GM12872 (cell line): ENCODE data around the gene GALT.
A peak's percentile ranks its signal among the peaks of the same experiment; 100 is the strongest.

ENCODE experiments used
- CTCF ChIP-seq: IDR thresholded peaks from 3 replicates; pipeline ENCODE4 v1.5.1; 2011; ENCODE audit warnings: low read depth, mild to moderate bottlenecking, low read length, moderate library complexity; ENCODE audit not compliant: insufficient read depth

The GALT gene

GRCh38 chr9:34665381-34666250 lies 19.1 kb downstream of the GALT start:
- TF ChIP-seq CTCF: no peak

- no peak for TF ChIP-seq CTCF
These were observed 23.5 kb downstream of the GALT start for GRCh38 chr9:34669809-34670562.

GRCh38 chr9:34671307-34671706 lies 24.8 kb downstream of the GALT start:
- no peak for TF ChIP-seq CTCF

DNA sequence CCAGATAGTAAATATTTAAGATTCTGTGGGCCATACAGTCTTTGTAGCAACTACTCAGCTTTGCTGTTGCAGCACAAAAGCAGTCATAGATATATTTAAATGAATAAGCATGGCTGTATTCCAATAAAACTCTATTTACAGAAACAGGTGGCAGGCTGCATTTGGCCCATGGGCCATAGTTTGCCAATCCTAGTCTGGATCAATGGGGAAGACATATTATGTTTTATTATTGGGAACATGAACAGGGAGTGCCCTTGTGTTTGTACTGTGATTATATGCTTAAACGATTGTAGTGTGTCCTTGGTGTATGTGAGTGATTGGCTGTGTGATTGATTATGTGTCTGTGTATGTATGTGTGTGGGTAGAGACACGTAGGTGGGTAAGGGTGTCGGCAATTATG lies 28.0 kb downstream of the GALT start:
- no peak for TF ChIP-seq CTCF

DNA sequence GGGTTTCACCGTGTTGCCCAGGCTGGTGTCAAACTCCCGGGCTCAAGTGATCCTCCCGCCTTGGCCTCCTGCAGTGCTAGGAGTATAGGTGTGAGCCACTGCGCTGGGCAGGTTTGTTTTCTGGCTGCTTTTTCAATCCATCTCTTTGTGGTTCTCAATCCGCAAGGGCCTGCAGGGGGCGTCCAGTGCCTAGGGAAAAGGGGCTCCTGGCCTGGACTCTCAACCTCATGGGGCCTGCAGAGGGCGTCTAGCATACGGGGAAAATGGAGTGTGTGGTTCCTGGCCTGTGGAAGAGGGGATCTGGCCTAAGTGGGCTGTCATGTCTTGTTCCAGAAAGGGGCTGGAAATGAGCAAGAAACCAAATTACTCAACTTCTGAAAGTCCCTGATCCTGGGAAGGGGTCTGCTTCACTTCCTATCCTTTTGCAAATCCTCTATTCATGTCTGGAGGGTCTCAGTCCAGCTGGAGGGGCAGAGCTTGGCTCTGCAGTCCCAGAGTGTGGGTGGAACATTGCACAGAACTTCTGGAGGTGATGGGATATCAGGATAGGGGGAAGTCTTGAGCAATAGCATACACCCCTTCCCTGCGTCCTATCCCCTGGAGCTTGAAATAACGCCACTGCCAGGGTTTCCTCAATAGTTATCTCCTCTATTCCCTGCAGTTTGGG lies 28.7 kb downstream of the GALT start:
- TF ChIP-seq CTCF: peak; percentile 83

DNA sequence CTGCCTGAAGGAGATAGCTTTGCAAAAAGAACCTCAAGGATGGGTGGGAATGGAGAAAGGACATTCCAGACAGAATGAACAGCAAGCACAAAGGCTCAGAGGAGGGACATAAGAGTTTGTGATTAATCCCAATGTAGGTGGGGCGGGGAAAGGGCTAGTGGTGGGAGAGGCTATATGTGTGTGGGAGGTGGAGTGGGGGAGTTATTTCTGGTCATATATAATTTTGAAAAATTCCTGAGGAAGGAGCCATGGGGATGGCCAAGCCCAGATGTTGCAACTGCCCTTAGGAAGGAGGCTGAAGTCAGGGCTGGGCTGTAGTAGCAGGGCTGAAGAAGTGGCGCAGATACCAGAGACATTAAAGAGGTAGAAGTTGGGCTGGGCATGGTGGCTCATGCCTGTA lies 29.4 kb downstream of the GALT start:
- TF ChIP-seq CTCF: no peak

DNA sequence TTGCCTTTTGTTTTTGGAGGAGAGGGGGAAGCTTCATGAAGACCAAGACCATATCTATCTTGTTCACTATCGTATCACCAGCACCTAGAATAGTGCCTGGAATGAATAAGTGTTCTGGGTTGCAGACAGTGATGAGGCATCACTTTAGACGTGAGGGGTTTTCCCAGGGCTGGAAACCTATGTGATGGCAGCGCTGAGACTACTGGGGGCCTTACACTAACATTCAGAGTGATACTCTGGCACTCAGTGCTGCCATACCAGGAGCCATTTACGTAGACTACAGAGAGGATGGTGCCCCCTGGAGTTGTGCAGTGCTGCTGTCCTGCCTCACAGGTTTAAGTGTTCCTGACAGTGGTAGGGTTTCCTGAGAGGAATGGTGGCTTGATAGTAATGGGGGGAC lies 37.7 kb downstream of the GALT start:
- TF ChIP-seq CTCF: no peak
